Ishikawa (cell line): Measurements from ENCODE around the gene APLP1.

ENCODE experiments used
- EP300 ChIP-seq: IDR thresholded peaks from 2 replicates; pipeline ENCODE4 v1.6.1; 2012; ENCODE audit warnings: borderline replicate concordance
- FOXM1 ChIP-seq: IDR thresholded peaks from 2 replicates; pipeline ENCODE4 v1.6.1; 2012; ENCODE audit warnings: low read depth, borderline replicate concordance
- RAD21 ChIP-seq: IDR thresholded peaks from 2 replicates; pipeline ENCODE4 v1.6.1; 2012; ENCODE audit warnings: low read depth
- TAF1 ChIP-seq: IDR thresholded peaks from 2 replicates; pipeline ENCODE4 v1.6.1; 2012; ENCODE audit warnings: low read depth, mild to moderate bottlenecking
- YY1 ChIP-seq: IDR thresholded peaks from 2 replicates; pipeline ENCODE4 v1.6.1; 2012; ENCODE audit warnings: low read depth
- TF ChIP-seq, protein P1 (sequence below): IDR thresholded peaks from 2 replicates; pipeline ENCODE4 v1.6.1; 2012; ENCODE audit warnings: low read depth, mild to moderate bottlenecking

DNA sequence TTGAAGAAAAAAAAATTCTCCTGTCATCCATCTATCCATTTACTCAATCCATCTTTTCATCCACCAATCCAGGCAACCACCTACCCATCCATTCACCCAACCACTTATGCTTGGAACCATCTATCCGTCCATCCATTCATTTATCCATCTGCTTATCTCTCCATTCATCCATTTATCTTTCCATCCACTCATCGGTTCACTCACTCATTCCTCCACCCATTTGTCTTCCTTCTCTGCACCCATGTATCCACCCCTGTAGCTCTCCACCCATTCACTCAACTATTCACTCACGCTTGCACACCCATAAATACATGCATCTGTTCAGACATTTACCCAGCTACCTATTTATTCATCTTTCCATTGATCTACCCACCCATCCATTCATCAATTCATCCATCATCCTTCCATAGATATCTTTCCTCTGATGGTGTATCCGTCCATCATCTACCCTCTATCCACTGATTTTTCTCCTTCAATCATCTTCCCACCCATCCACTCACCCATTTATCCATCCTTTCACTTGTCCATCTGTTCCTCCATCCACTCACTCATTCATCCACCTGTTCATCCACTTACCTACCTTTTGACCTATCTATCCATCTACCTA is 25.6 kb upstream of the APLP1 start:
- TF ChIP-seq EP300 (no peak), FOXM1 (no peak), RAD21 (no peak), YY1 (no peak), TAF1 (no peak)
- TF ChIP-seq, protein P1, sequence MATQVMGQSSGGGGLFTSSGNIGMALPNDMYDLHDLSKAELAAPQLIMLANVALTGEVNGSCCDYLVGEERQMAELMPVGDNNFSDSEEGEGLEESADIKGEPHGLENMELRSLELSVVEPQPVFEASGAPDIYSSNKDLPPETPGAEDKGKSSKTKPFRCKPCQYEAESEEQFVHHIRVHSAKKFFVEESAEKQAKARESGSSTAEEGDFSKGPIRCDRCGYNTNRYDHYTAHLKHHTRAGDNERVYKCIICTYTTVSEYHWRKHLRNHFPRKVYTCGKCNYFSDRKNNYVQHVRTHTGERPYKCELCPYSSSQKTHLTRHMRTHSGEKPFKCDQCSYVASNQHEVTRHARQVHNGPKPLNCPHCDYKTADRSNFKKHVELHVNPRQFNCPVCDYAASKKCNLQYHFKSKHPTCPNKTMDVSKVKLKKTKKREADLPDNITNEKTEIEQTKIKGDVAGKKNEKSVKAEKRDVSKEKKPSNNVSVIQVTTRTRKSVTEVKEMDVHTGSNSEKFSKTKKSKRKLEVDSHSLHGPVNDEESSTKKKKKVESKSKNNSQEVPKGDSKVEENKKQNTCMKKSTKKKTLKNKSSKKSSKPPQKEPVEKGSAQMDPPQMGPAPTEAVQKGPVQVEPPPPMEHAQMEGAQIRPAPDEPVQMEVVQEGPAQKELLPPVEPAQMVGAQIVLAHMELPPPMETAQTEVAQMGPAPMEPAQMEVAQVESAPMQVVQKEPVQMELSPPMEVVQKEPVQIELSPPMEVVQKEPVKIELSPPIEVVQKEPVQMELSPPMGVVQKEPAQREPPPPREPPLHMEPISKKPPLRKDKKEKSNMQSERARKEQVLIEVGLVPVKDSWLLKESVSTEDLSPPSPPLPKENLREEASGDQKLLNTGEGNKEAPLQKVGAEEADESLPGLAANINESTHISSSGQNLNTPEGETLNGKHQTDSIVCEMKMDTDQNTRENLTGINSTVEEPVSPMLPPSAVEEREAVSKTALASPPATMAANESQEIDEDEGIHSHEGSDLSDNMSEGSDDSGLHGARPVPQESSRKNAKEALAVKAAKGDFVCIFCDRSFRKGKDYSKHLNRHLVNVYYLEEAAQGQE: no peak
